GM20000 (cell line): ENCODE measurements around the gene FXYD2.

Source experiments
- DNase-seq: peaks from one replicate; pipeline ENCODE4 v3.0.0; 2012; ENCODE audit warnings: low spot score
- CTCF ChIP-seq: IDR thresholded peaks from 2 replicates; pipeline ENCODE4 v1.5.1; 2012; ENCODE audit warnings: mild to moderate bottlenecking, control low read depth; ENCODE audit errors: extremely low read depth, missing control alignments

FXYD2 gene

GRCh38 chr11:117862753-117863152 lies 38.2 kb upstream of the FXYD2 start:
- TF ChIP-seq CTCF = no peak
- no peak for DNase-seq

GRCh38 chr11:117862019-117862725 lies 37.6 kb upstream of the FXYD2 start:
- TF ChIP-seq CTCF = no peak
- no peak for DNase-seq

GRCh38 chr11:117861151-117862018 lies 36.8 kb upstream of the FXYD2 start:
- no peak for DNase-seq
- no peak for TF ChIP-seq CTCF

GRCh38 chr11:117860139-117860538 lies 35.6 kb upstream of the FXYD2 start:
- no peak for TF ChIP-seq CTCF
- no peak for DNase-seq

GRCh38 chr11:117859488-117860112 lies 35.1 kb upstream of the FXYD2 start:
- TF ChIP-seq CTCF = no peak
- DNase-seq = no peak

GRCh38 chr11:117859061-117859460 lies 34.5 kb upstream of the FXYD2 start:
- TF ChIP-seq CTCF = no peak
- DNase-seq = no peak
